NCI-H69 (cell line): Measurements from ENCODE around the gene VDR.

ENCODE experiments used
- DNase-seq: peaks from one replicate; lab custom pipeline; 2025; lab: John Stamatoyannopoulos, UW

Gene VDR

GRCh38 chr12:47793015-47793681 lies 111.6 kb downstream of the VDR start:
- no peak for DNase-seq

GRCh38 chr12:47791874-47792273 lies 112.9 kb downstream of the VDR start:
- no peak for DNase-seq
